Measurements from ENCODE around the gene VARS1. TPM values are rescaled to one million over a fixed set of nuclear protein-coding genes. Genes with fewer than 3 reads are reported as not detected.

Gene VARS1
- total RNA-seq, 1 donor from 2014 or later: 48.3 TPM

DNA sequence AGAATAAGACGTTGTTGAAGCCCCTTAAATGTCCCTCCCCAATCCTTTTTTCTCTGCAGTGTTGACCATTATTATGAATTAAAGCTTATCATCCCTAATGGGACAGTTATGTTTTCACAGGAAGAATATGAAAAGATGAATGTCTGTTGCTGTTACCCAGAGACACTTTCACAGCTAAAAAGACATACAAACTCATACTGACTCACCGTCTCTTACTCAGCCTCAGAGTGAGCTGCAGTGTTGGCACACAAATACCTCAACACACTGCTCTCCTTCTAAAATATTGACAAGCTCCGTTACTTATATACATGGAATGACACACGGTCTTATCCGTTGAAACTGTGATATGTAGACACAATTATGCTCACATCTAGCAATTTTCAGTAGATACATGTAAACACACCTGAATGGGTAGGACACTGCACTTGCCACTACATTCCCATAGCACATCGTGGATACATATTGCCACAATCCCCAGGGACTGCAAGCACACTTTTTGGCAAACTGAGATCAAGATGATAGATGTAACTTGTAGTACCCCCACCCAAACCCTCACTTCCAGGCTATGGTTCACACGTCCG, 42.7 kb downstream of the VARS1 start:
- Histone ChIP-seq H3K27ac (no peak overlapping the region), H3K36me3 (no peaks in the 10 kb centered on the region), H3K4me1 (no peaks in the 10 kb centered on the region), H3K27me3 (no peaks in the 10 kb centered on the region), H3K9me3 (no peaks in the 10 kb centered on the region), H3K4me3 (no peak overlapping the region)
- intact Hi-C loops (cut with DNase I): no loop called here
- no peak for DNase-seq (ENCODE audit: low spot score in 2 of 2)
- TF ChIP-seq, protein P1, sequence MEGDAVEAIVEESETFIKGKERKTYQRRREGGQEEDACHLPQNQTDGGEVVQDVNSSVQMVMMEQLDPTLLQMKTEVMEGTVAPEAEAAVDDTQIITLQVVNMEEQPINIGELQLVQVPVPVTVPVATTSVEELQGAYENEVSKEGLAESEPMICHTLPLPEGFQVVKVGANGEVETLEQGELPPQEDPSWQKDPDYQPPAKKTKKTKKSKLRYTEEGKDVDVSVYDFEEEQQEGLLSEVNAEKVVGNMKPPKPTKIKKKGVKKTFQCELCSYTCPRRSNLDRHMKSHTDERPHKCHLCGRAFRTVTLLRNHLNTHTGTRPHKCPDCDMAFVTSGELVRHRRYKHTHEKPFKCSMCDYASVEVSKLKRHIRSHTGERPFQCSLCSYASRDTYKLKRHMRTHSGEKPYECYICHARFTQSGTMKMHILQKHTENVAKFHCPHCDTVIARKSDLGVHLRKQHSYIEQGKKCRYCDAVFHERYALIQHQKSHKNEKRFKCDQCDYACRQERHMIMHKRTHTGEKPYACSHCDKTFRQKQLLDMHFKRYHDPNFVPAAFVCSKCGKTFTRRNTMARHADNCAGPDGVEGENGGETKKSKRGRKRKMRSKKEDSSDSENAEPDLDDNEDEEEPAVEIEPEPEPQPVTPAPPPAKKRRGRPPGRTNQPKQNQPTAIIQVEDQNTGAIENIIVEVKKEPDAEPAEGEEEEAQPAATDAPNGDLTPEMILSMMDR (IDR thresholded peaks at IDR 0.05): no peak

DNA sequence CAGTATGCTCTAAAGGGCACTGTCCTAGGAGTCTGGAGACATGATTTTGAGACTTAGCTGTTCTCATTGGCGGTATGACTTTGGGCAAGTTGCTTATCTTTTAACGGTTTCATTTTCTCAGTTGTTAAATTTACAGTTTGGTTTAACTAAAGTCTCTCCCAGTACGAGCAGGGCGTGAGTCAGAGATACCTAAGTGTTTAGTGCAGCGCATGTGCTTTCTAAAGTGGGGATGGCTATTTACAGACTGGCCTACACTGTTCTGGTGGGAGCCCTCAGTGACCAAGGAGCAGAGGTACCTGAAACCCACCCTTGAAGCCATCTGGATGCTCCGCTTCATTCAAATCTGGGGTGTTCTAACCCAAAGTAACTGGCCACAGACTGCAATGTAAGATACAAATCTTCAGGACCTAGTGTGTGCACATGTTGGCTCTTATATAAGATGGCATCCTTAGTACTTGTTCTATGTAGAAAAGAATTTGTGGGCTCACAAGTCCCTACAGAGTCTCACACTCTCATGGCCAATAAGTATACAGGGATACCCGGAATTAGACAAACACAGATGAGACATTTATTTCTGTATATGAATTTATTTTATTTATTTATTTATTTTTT, 45.0 kb downstream of the VARS1 start:
- H3K4me1 ChIP-seq: no peaks in the 10 kb centered on the region

DNA sequence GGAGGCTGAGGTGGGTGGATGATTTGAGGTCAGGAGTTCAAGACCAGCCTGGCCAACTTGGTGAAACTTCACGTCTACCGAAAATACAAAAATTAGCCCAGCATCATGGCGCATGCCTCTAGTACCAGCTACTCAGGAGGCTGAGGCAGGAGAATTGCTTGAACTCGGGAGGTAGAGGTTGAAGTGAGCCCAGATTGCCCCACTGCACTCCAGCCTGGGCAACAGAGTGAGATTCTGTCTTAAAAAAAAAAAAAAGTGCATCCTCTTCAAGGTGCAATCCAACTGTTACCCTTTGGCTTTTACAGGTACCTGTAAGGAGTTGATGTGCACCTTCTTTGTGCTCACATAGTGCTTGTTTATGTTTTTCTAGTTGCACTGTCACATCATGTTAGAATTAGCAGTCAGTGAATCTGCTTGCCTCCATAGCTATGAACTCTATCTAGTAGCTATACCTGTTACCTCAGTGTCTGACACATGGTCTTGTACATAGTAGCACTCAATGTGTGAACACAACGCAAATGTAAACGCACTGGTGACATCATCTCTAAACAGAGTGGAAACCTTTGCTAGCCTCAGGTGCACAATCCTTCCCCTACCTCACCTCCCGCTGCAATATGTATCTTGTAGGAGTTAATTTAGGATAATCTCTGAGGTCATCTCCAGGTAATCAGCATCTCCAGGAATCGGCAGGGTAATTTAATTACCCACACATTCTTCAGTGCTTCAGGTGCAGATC, 46.1 kb downstream of the VARS1 start:
- Histone ChIP-seq H3K4me1 (no peaks in the 10 kb centered on the region), H3K36me3 (no peaks in the 10 kb centered on the region), H3K27ac (no peak overlapping the region), H3K4me3 (no peak overlapping the region), H3K9me3 (no peaks in the 10 kb centered on the region), H3K27me3 (no peaks in the 10 kb centered on the region)
- TF ChIP-seq, protein P1 (IDR thresholded peaks at IDR 0.05): no peak
- intact Hi-C loops (cut with DNase I): no loop called here
- no peak for DNase-seq (ENCODE audit: low spot score in 2 of 2)

More for the DNA sequence above, 45.0 kb downstream of the VARS1 start:
- Histone ChIP-seq H3K27me3 (no peaks in the 10 kb centered on the region), H3K9me3 (no peaks in the 10 kb centered on the region), H3K27ac (no peak overlapping the region), H3K4me3 (no peak overlapping the region), H3K36me3 (no peaks in the 10 kb centered on the region)
- no peak for DNase-seq (ENCODE audit: low spot score in 2 of 2)
- intact Hi-C loops (cut with DNase I): no loop called here
- TF ChIP-seq, protein P1 (IDR thresholded peaks at IDR 0.05): no peak

Other genes with a start within 250 kb of the VARS1 start
- not detected for gene ATP6V1G2, start 249.1 kb downstream of the VARS1 start, total RNA-seq
- 71.5 TPM for gene NFKBIL1, start 248.1 kb downstream of the VARS1 start, total RNA-seq
- not detected for gene LTA, start 223.5 kb downstream of the VARS1 start, total RNA-seq
- 11.5 TPM for gene TNF, start 220.2 kb downstream of the VARS1 start, total RNA-seq
- gene LTB, start 213.3 kb downstream of the VARS1 start, total RNA-seq: not detected
- 21.4 TPM for gene LST1, start 209.5 kb downstream of the VARS1 start, total RNA-seq
- gene NCR3, start 202.7 kb downstream of the VARS1 start, total RNA-seq: not detected
- 1.7 TPM for gene AIF1, start 180.5 kb downstream of the VARS1 start, total RNA-seq
- gene PRRC2A, start 175.0 kb downstream of the VARS1 start, total RNA-seq: 171 TPM
- gene BAG6, start 143.1 kb downstream of the VARS1 start, total RNA-seq: 255 TPM
- not detected for gene APOM, start 139.9 kb downstream of the VARS1 start, total RNA-seq
- gene C6orf47, start 135.0 kb downstream of the VARS1 start, total RNA-seq: 20.9 TPM
- gene GPANK1, start 130.8 kb downstream of the VARS1 start, total RNA-seq: 9.8 TPM
- 148 TPM for gene CSNK2B, start 129.7 kb downstream of the VARS1 start, total RNA-seq
- gene LY6G5B, start 125.8 kb downstream of the VARS1 start, total RNA-seq: 24.1 TPM
- 0.96 TPM for gene LY6G5C, start 114.7 kb downstream of the VARS1 start, total RNA-seq
- 28.0 TPM for gene ABHD16A, start 92.4 kb downstream of the VARS1 start, total RNA-seq
- not detected for gene LY6G6F, start 88.9 kb downstream of the VARS1 start, total RNA-seq
- gene LY6G6D, start 80.4 kb downstream of the VARS1 start, total RNA-seq: not detected
- gene LY6G6C, start 74.0 kb downstream of the VARS1 start, total RNA-seq: not detected
- gene MPIG6B, start 72.4 kb downstream of the VARS1 start, total RNA-seq: not detected
- gene DDAH2, start 66.5 kb downstream of the VARS1 start, total RNA-seq: 150 TPM
- 281 TPM for gene CLIC1, start 59.2 kb downstream of the VARS1 start, total RNA-seq
- gene MSH5, start 55.7 kb downstream of the VARS1 start, total RNA-seq: 17.7 TPM
- not detected for gene SAPCD1, start 33.1 kb downstream of the VARS1 start, total RNA-seq
- gene VWA7, start 18.4 kb downstream of the VARS1 start, total RNA-seq: not detected
- 61.3 TPM for gene LSM2, start 11.2 kb upstream of the VARS1 start, total RNA-seq
- not detected for gene HSPA1L, start 19.5 kb upstream of the VARS1 start, total RNA-seq
- gene HSPA1A, start 19.8 kb upstream of the VARS1 start, total RNA-seq: 288 TPM
- gene HSPA1B, start 32.0 kb upstream of the VARS1 start, total RNA-seq: 613 TPM
- 21.6 TPM for gene NEU1, start 67.1 kb upstream of the VARS1 start, total RNA-seq
- gene SLC44A4, start 83.2 kb upstream of the VARS1 start, total RNA-seq: not detected
- 39.5 TPM for gene EHMT2, start 101.9 kb upstream of the VARS1 start, total RNA-seq
- gene ZBTB12, start 106.3 kb upstream of the VARS1 start, total RNA-seq: 7.3 TPM
- gene C2, start 132.0 kb upstream of the VARS1 start, total RNA-seq: 18.6 TPM
- 132 TPM for gene CFB, start 150.3 kb upstream of the VARS1 start, total RNA-seq
- gene NELFE, start 163.2 kb upstream of the VARS1 start, total RNA-seq: 208 TPM
- gene SKIC2, start 163.4 kb upstream of the VARS1 start, total RNA-seq: 77.4 TPM
- 18.0 TPM for gene DXO, start 176.4 kb upstream of the VARS1 start, total RNA-seq
- 147 TPM for gene C4A, start 186.3 kb upstream of the VARS1 start, total RNA-seq
- 133 TPM for gene C4B, start 219.0 kb upstream of the VARS1 start, total RNA-seq
- 14.0 TPM for gene CYP21A2, start 242.7 kb upstream of the VARS1 start, total RNA-seq

Measured in ascending aorta (tissue), 2 donors.